Esophagus squamous epithelium (tissue), 4 donors: ENCODE results near the gene FZD4.

Source experiments
- POLR2A ChIP-seq, 4 donors: fragments of 450-650 bp; IDR thresholded peaks; one replicate each; pipeline ENCODE4 v1.6.1; 2017; ENCODE audit warnings: antibody characterized with exemption in 4 of 4, mild to moderate bottlenecking in 4 of 4, moderate library complexity in 3 of 4
- TF ChIP-seq, protein P1 (sequence below), 6 experiments: fragments of 450-650 bp in 4 of 6; fragments of 200-600 bp in 2 of 6; sonication (generic) in 2 of 6; IDR thresholded peaks; one replicate each; pipeline ENCODE4 v1.5.1; 2016 to 2019; ENCODE audit warnings: antibody characterized with exemption in 6 of 6, mild to moderate bottlenecking in 4 of 6, moderate library complexity in 4 of 6

DNA sequence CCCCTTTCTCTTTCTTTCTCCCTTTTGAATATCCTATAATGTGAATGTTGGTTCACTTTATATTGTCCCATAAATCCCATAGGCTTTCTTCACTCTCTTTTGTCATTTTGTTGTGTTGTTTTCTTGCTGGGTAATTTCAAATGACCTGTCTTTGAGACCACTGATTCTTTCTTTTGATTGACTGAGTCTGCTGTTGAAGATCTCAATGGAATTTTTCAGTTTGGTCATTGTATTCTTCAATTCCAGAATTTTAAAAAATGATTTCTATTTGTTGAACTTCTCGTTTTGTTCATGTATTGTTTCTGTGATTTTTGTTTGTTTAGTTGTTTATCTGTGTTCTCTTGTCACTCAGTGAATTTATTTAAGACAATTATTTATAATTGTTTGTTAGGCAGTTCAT, 17.5 kb upstream of the FZD4 start:
- TF ChIP-seq, protein P1, sequence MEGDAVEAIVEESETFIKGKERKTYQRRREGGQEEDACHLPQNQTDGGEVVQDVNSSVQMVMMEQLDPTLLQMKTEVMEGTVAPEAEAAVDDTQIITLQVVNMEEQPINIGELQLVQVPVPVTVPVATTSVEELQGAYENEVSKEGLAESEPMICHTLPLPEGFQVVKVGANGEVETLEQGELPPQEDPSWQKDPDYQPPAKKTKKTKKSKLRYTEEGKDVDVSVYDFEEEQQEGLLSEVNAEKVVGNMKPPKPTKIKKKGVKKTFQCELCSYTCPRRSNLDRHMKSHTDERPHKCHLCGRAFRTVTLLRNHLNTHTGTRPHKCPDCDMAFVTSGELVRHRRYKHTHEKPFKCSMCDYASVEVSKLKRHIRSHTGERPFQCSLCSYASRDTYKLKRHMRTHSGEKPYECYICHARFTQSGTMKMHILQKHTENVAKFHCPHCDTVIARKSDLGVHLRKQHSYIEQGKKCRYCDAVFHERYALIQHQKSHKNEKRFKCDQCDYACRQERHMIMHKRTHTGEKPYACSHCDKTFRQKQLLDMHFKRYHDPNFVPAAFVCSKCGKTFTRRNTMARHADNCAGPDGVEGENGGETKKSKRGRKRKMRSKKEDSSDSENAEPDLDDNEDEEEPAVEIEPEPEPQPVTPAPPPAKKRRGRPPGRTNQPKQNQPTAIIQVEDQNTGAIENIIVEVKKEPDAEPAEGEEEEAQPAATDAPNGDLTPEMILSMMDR (IDR thresholded peaks at IDR 0.05): no peak
- TF ChIP-seq POLR2A (IDR thresholded peaks at IDR 0.05): no peak
